Heart right ventricle (tissue), 16 donors: Measurements from ENCODE around the gene CSNK1G2. TPM values are rescaled to one million over a fixed set of nuclear protein-coding genes. Genes with fewer than 3 reads are reported as not detected.
"Not testable (repeated sequence)": the region's sequence is repeated elsewhere in the genome, so short reads cannot be mapped to it uniquely, and the experiment has no call there.

ENCODE experiments used
- ATAC-seq, 8 donors: fragments of 200-7000 bp; cut with Tn5 transposase; one replicate each; pipeline ENCODE4 v1.9.1; 2020; ENCODE audit warnings: mild to moderate bottlenecking in 8 of 8, moderate library complexity in 8 of 8, moderate number of reproducible peaks in 1 of 8
- DNase-seq, 2 donors: peaks; one replicate each; pipeline ENCODE4 v3.0.0-alpha.2; 2020
- H3K27ac ChIP-seq, 10 donors: fragments of 200-600 bp; sonication (generic) in 2 of 10; one replicate each; pipeline versions ENCODE4 v1.5.0 to v1.8.0; 2020 to 2022; ENCODE audit warnings: mild to moderate bottlenecking in 3 of 10
- H3K27me3 ChIP-seq, 7 donors: fragments of 200-600 bp; one replicate each; pipeline ENCODE4 v1.8.0; 2021 to 2022; ENCODE audit warnings: mild to moderate bottlenecking in 2 of 7
- H3K36me3 ChIP-seq, 9 donors: fragments of 200-600 bp; sonication (generic) in 1 of 9; one replicate each; pipeline versions ENCODE4 v1.5.0 to v1.8.0; 2020 to 2022; ENCODE audit warnings: mild to moderate bottlenecking in 2 of 9
- H3K4me1 ChIP-seq, 9 donors: fragments of 200-600 bp; sonication (generic) in 1 of 9; one replicate each; pipeline versions ENCODE4 v1.5.0 to v1.8.0; 2020 to 2022; ENCODE audit warnings: mild to moderate bottlenecking in 4 of 9
- H3K4me3 ChIP-seq, 10 donors: fragments of 200-600 bp; sonication (generic) in 2 of 10; one replicate each; pipeline versions ENCODE4 v1.5.0 to v1.8.0; 2020 to 2022; ENCODE audit warnings: mild to moderate bottlenecking in 7 of 10, moderate library complexity in 2 of 10
- H3K9me3 ChIP-seq, 11 donors: fragments of 200-600 bp in 10 of 11; sonication (generic) in 2 of 11; one replicate each; pipeline versions ENCODE4 v1.5.0 to v1.8.0; 2013 to 2022; ENCODE audit warnings: mild to moderate bottlenecking in 2 of 11, control low read depth in 1 of 11, moderate library complexity in 1 of 11
- CTCF ChIP-seq, 9 donors: fragments of 200-600 bp; sonication (generic) in 2 of 9; IDR thresholded peaks; one replicate each; pipeline versions ENCODE4 v1.5.0 to v1.8.0; 2021 to 2022; ENCODE audit warnings: antibody characterized with exemption in 9 of 9, mild to moderate bottlenecking in 5 of 9, moderate library complexity in 1 of 9
- WGBS, 2 donors: extraction: QIAGEN DNeasy Blood & Tissue Kit; methylation state at CpG; one replicate each; pipeline ENCODE4 v1.1.7; 2013; ENCODE audit warnings: inconsistent platforms in 1 of 2; 5-methylcytosine and 5-hydroxymethylcytosine counted together
- intact Hi-C, 10 donors: fragments of 100-400 bp; cut with DNase I; formaldehyde crosslinking; loops; one replicate each; pipeline versions ENCODE4 v1.11.1 to v1.14.2; 2022
- polyA plus RNA-seq, 2 donors: library from polyadenylated mRNA; stranded (reverse); fragments of 200-250 nt; gene quantifications; one replicate each; pipeline ENCODE4 v1.2.3, GENCODE V29; 2013
- total RNA-seq, 10 donors: library from RNA; stranded (reverse); fragmentation: NEBNext Ultra II Directional in 3 of 10; extraction: Animal tissue kit (Norgen Biotek cat#: 25700) in 3 of 10; gene quantifications; one replicate each; pipeline versions ENCODE4 v1.2.1 to v1.2.4, GENCODE V29; 2021 to 2023
- donor health status: Arrhythmogenic right ventricular cardiomyopathy.
- donor health status: ischemic (EF 13 %, LVEDD 7.1; RV severe dilation, severe dysfunction).
- donor health status: healthy with polysubstance abuse.
- donor health status: DM: no; HTN: yes; CAD: no.
- donor health status: DM: no; HTN: no; CAD: no.
- donor health status: ischemic (EF 25% LVEDD 6.9; RV normal size, moderate dysfunction).
- donor health status: ischemic (EF 25% LVEDD 5.7; RV mildly dilated, moderate dysfunction).
- donor health status: healthy.
- donor health status: DM: yes; HTN: yes; CAD: no.
- donor health status: Ischemic cardiomyopathy.
- donor health status: ischemic (EF 35%, LVEDD 5.7; RV mildly dilated, moderate dysfunction).
- donor health status: nonischemic (EF 11% LVEDD 7.7; RV severe dilation, severe dysfunction).
- donor health status: DM: yes; HTN: yes; CAD: no.
- donor health status: PGD.
- donor health status: ischemic (EF 29% LVEDD 5.4; RV normal size, mild dysfunction).
- donor health status: nonischemic (EF 23%, LVEDD 6.1; RV moderate dilation, normal function).

Gene CSNK1G2
- total and polyA plus RNA-seq, 12 donors, result 17.7 to 35.2 (median 23.9) TPM

GRCh38 chr19:1985588-1986356 lies 44.8 kb downstream of the CSNK1G2 start:
- no peaks in the 10 kb centered on the region for H3K27me3 ChIP-seq
- no peak overlapping the region for H3K27ac ChIP-seq
- no peaks in the 10 kb centered on the region for H3K9me3 ChIP-seq
- 89 to 90% methylated on average over 44 of the region's 44 CpGs for WGBS, 2 donors
- intact Hi-C loops, result no loop called here
- no peak overlapping the region for H3K4me3 ChIP-seq
- DNase-seq (no peak), ATAC-seq (peak in 3 of 8 donors; percentile 7 to 14 (median 10))
- no peaks in the 10 kb centered on the region for H3K4me1 ChIP-seq
- TF ChIP-seq CTCF (IDR thresholded peaks at IDR 0.05), result no peak
- peaks cover 0 to 99% (median 50%) of the 10 kb centered on the region in 9 donors for H3K36me3 ChIP-seq

DNA sequence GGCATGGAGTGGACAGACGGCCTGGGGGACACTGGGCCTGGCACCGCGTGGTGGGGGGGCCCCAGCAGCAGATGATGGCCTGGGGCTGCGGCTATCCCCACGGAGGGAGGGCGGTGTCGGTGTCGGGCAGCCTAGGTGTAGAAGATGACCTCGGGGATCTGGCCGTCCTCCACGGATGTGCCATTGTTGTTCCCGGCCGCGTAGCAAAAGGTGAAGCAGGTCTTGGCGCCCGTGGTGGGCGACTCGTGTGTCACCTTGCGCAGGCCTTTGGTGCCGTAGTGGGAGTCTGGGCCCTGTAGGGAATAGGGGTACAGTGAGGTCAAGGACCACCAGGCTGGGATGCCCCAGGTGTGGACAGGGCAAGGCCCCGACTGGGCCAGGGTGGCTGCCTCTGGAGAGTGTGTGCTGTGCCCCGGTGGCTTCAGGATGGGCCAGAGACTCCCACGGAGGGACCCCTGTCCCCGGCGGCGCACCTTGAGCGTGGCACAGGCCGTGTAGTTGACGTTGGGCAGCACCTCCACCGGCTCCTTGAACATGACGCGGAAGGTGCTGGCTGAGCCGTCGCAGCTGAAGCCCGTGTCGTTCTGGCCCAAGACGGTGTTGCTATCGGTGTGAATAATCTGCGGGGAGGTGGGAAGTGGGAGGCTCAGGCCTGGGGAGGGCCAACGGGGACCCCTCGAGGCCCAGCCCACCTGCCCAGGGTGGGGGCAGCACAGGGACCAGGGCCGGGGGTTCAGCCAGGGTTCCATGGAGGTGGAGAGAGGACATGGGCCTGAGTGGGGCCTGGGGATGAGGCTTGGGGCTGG lies 45.6 kb downstream of the CSNK1G2 start:
- H3K4me1 ChIP-seq, result no peaks in the 10 kb centered on the region
- peak in 6 of 8 donors; percentile 5 to 31 (median 15) for ATAC-seq
- 93% methylated on average over 42 of the region's 42 CpGs for WGBS, 2 donors
- no peak for TF ChIP-seq CTCF (IDR thresholded peaks at IDR 0.05)
- no peak overlapping the region for H3K27ac ChIP-seq
- no peaks in the 10 kb centered on the region for H3K9me3 ChIP-seq
- no peaks in the 10 kb centered on the region for H3K27me3 ChIP-seq
- intact Hi-C loops, result no loop called here
- DNase-seq, result no peak
- H3K4me3 ChIP-seq, result no peak overlapping the region
- peaks cover 0 to 99% (median 46%) of the 10 kb centered on the region in 9 donors for H3K36me3 ChIP-seq

DNA sequence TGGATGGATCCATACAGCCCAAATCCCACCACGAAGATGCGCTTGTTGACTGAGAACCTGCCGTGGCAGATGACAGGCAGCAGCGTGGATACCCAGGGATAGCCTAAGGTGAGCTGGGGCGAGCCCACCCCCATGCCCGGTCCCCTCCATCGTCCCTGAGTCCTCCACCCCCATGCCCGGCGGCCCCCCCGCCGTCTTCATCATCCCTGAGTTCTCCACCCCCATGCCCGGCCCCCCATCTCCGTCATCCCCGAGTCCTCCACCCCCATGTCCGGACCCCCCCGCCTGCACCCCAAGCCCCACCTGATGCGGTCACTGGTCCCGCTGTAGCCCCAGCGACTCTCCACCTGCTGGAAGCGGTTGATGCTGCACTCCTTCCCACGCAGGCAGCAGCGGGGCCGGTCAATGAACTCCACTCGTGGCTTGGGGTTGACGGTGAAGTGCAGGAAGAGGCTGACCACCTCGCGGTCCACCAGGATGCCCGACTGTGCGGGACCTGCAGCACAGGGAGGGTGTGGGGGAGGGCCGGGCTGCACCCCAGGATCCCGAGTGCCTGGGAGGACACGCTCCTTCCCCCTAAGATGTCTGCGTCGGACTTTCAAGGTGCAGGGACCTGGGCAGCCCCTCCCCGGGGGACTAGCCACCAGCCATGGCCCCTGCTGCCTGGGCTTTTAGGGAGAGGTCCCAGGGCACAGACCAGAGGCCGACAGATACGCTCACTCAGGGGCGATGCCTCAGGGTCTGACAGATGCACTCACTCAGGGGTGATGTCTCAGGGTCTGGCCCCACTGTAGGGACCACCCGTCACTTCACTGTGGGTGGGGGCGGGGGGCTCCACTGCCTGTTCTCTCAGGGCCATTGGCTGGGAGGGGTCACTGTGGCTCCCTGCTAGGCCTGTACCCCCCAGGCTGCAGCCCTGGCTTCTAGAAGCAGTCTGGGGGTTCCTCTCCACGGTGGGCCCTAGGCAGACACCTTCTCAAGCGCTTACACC lies 46.5 kb downstream of the CSNK1G2 start:
- peak in 2 of 8 donors; percentile 2 to 11 for ATAC-seq
- intact Hi-C loops, result no loop called here

GRCh38 chr19:1988464-1988863 lies 47.5 kb downstream of the CSNK1G2 start:
- H3K4me1 ChIP-seq, ATAC-seq, H3K4me3 ChIP-seq, H3K9me3 ChIP-seq, H3K27ac ChIP-seq, intact Hi-C loops, DNase-seq, H3K27me3 ChIP-seq: not testable (repeated sequence)
- H3K36me3 ChIP-seq, result peaks cover 0 to 99% (median 44%) of the 10 kb centered on the region in 9 donors
- WGBS, 2 donors, result 88 to 90% methylated on average over 10 of the region's 10 CpGs

More for the DNA sequence above, 46.5 kb downstream of the CSNK1G2 start:
- no peak for TF ChIP-seq CTCF (IDR thresholded peaks at IDR 0.05)
- no peak for DNase-seq
- Histone ChIP-seq H3K4me3 (no peak overlapping the region), H3K27ac (no peak overlapping the region), H3K27me3 (no peaks in the 10 kb centered on the region), H3K4me1 (no peaks in the 10 kb centered on the region), H3K36me3 (peaks cover 0 to 99% (median 44%) of the 10 kb centered on the region in 9 donors), H3K9me3 (no peaks in the 10 kb centered on the region)
- WGBS, 2 donors, result 88% methylated on average over 38 to 42 of the region's 42 CpGs
